SK-N-MC (cell line): ENCODE measurements around the gene CDH18.

Experiments used
- EZH2 ChIP-seq: fragments of 200-600 bp; sonication (generic); IDR thresholded peaks from one replicate; pipeline ENCODE4 v1.6.1; 2017; ENCODE audit warnings: antibody characterized with exemption
- POLR2AphosphoS5 ChIP-seq: IDR thresholded peaks from 2 replicates; pipeline ENCODE4 v1.6.1; 2012; ENCODE audit warnings: mild to moderate bottlenecking, low read depth, low read length, borderline replicate concordance

- no peak for TF ChIP-seq EZH2
- TF ChIP-seq POLR2AphosphoS5 = no peak
Observed at GRCh38 chr5:19927170-19927569, 60.8 kb downstream of the CDH18 start.
